CD4-positive, CD25-positive, alpha-beta regulatory T cell (primary cell): Measurements from ENCODE around the gene TIMM10B. TPM values are rescaled to one million over a fixed set of nuclear protein-coding genes. Genes with fewer than 3 reads are reported as not detected.

ENCODE experiments used
- polyA plus RNA-seq, 4 donors: library from polyadenylated mRNA; unstranded; fragments of 300-500 nt; fragmentation: Illumina TruSeq; gene quantifications; one replicate each; pipeline ENCODE4 v1.2.3, GENCODE V29; 2021
- total RNA-seq: library from RNA; stranded (reverse); gene quantifications from one replicate; pipeline ENCODE4 v1.2.3, GENCODE V29; 2022

The TIMM10B gene
- total and polyA plus RNA-seq, 5 donors from 2014 or later: 24.5 to 49.8 (median 37.3) TPM

Other genes with a start within 250 kb of the TIMM10B start
- 30.7 TPM for gene FHIP1B, start 246.9 kb upstream of the TIMM10B start, total RNA-seq
- gene FHIP1B, start 246.9 kb upstream of the TIMM10B start, polyA plus RNA-seq: 10 to 100 TPM; 10.2 to 12.5 (median 10.3) TPM
- gene CNGA4, start 242.4 kb upstream of the TIMM10B start, total RNA-seq: 0.20 TPM
- gene CNGA4, start 242.4 kb upstream of the TIMM10B start, polyA plus RNA-seq: not detected
- not detected for gene CCKBR, start 221.7 kb upstream of the TIMM10B start, total RNA-seq
- gene CCKBR, start 221.7 kb upstream of the TIMM10B start, polyA plus RNA-seq: not detected
- 0.79 TPM for gene CAVIN3, start 161.0 kb upstream of the TIMM10B start, total RNA-seq
- gene CAVIN3, start 161.0 kb upstream of the TIMM10B start, polyA plus RNA-seq: 1 to 10 TPM; 1.0 to 4.3 (median 1.5) TPM
- gene SMPD1, start 91.0 kb upstream of the TIMM10B start, total RNA-seq: 43.7 TPM
- gene SMPD1, start 91.0 kb upstream of the TIMM10B start, polyA plus RNA-seq: 10 to 100 TPM; 11.4 to 15.7 (median 13.3) TPM
- gene APBB1, start 62.4 kb upstream of the TIMM10B start, total RNA-seq: 95.8 TPM
- 100 to 1,000 TPM in 3 of 4 donors, 10 to 100 TPM in 1; 89.0 to 134 (median 121) TPM for gene APBB1, start 62.4 kb upstream of the TIMM10B start, polyA plus RNA-seq
- gene HPX, start 40.5 kb upstream of the TIMM10B start, total RNA-seq: 1.5 TPM
- not detected for gene HPX, start 40.5 kb upstream of the TIMM10B start, polyA plus RNA-seq
- 16.4 TPM for gene TRIM3, start 7.6 kb upstream of the TIMM10B start, total RNA-seq
- gene TRIM3, start 7.6 kb upstream of the TIMM10B start, polyA plus RNA-seq: 1 to 10 TPM in 3 of 4 donors, under 1 TPM in 1; 0.91 to 2.7 (median 1.9) TPM
- gene ARFIP2, start 170 bp upstream of the TIMM10B start, total RNA-seq: 45.4 TPM
- gene ARFIP2, start 170 bp upstream of the TIMM10B start, polyA plus RNA-seq: 10 to 100 TPM; 33.0 to 38.3 (median 35.6) TPM
- gene DNHD1, start 15.8 kb downstream of the TIMM10B start, total RNA-seq: 32.7 TPM
- 1 to 10 TPM in 3 of 4 donors, under 1 TPM in 1; 0.65 to 1.6 (median 1.4) TPM for gene DNHD1, start 15.8 kb downstream of the TIMM10B start, polyA plus RNA-seq
- gene RRP8, start 122.1 kb downstream of the TIMM10B start, total RNA-seq: 21.0 TPM
- gene RRP8, start 122.1 kb downstream of the TIMM10B start, polyA plus RNA-seq: 10 to 100 TPM; 22.5 to 30.9 (median 25.7) TPM
- 62.9 TPM for gene ILK, start 122.3 kb downstream of the TIMM10B start, total RNA-seq
- gene ILK, start 122.3 kb downstream of the TIMM10B start, polyA plus RNA-seq: 100 to 1,000 TPM in 2 of 4 donors, 10 to 100 TPM in 2; 92.8 to 141 (median 115) TPM
- gene TAF10, start 130.7 kb downstream of the TIMM10B start, total RNA-seq: 125 TPM
- gene TAF10, start 130.7 kb downstream of the TIMM10B start, polyA plus RNA-seq: 100 to 1,000 TPM; 254 to 386 (median 265) TPM
- gene TPP1, start 137.9 kb downstream of the TIMM10B start, total RNA-seq: 100 TPM
- 100 to 1,000 TPM; 135 to 165 (median 137) TPM for gene TPP1, start 137.9 kb downstream of the TIMM10B start, polyA plus RNA-seq
- gene DCHS1, start 174.3 kb downstream of the TIMM10B start, total RNA-seq: 2.4 TPM
- gene DCHS1, start 174.3 kb downstream of the TIMM10B start, polyA plus RNA-seq: 1 to 10 TPM in 2 of 4 donors, under 1 TPM in 2; 0.49 to 1.6 (median 1.0) TPM
- 10.0 TPM for gene MRPL17, start 201.8 kb downstream of the TIMM10B start, total RNA-seq
- 10 to 100 TPM; 18.5 to 35.5 (median 25.1) TPM for gene MRPL17, start 201.8 kb downstream of the TIMM10B start, polyA plus RNA-seq